BLaER1 treated with 17β-estradiol and CSF1 and Interleukin-3, amounts not matched to agents 10 nM and 100 nM (cell line): ENCODE data around the gene PRR15L.

Experiments used
- H3K27ac ChIP-seq, 11 experiments: shearing (Covaris generic); formaldehyde crosslinking; 2 replicates each; pipeline ENCODE4 v1.8.1; 2022
- H3K27me3 ChIP-seq, 11 experiments: shearing (Covaris generic); formaldehyde crosslinking; 2 replicates each; pipeline ENCODE4 v1.8.1; 2022
- H3K36me3 ChIP-seq, 11 experiments: shearing (Covaris generic); formaldehyde crosslinking; 2 replicates each; pipeline ENCODE4 v1.8.1; 2022
- H3K4me1 ChIP-seq, 10 experiments: shearing (Covaris generic); formaldehyde crosslinking; 2 replicates each; pipeline ENCODE4 v1.8.1; 2022
- H3K4me2 ChIP-seq, 11 experiments: shearing (Covaris generic); formaldehyde crosslinking; 2 replicates each; pipeline ENCODE4 v1.8.1; 2022
- H3K4me3 ChIP-seq, 10 experiments: shearing (Covaris generic); formaldehyde crosslinking; 2 replicates each; pipeline ENCODE4 v1.8.1; 2022
- H3K9ac ChIP-seq, 11 experiments: shearing (Covaris generic); formaldehyde crosslinking; 2 replicates each; pipeline ENCODE4 v1.8.1; 2022
- H3K9me3 ChIP-seq, 11 experiments: shearing (Covaris generic); formaldehyde crosslinking; replicated peaks in 1 of 11; 2 replicates each; pipeline ENCODE4 v1.8.1; 2022
- H4K20me1 ChIP-seq, 11 experiments: shearing (Covaris generic); formaldehyde crosslinking; 2 replicates each; pipeline ENCODE4 v1.8.1; 2022
- Cebpa-rat ChIP-seq, 11 experiments: shearing (Covaris generic); IDR thresholded peaks; 2 replicates each; pipeline ENCODE4 v1.8.1; 2022

PRR15L gene

DNA sequence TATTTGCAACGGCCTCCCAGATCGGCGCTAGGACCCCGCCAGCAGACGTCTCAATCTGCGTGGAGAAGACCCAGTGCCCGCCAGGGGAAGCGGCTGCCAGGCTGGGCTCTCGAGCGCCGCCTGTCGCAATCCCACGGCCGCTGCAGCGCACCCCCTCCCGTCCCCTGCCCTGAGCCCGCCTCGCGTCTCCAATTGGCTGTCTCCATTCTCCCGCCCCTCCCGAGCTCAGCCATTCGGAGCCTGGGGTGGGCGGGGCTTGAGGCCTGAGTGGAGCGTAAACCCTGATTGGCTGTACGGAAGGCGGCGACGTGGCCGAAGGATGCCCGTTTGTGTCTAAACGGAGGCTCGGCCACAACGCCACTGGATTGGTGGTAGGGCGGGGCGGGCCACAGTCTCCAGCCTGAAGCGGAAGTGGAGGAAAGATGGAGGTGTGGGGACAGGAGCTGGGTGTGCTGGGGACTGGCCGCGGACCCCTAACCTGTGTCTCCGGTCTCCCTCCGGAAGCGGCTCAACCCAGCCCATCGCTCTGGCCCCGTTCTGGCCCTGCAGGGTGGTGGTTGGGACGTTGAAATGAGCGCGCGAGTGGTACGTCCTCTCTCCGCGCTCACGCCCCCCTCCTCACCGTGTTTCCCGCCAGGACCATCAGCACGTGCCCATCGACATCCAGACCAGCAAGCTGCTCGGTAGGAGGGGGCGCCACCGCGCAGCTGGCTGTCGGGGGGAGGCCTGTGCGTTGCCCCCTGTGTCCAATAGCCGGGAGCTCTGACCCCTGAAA is 13.2 kb upstream of the PRR15L start, which contains the start of gene CDK5RAP3:
CDK5RAP3 (plus strand) TSS at position 389 of the 775 bp plus-strand sequence; CDS start at position 423, 34 bp downstream.
- Histone ChIP-seq H3K36me3 (peaks cover 24 to 34% (median 27%) of the 10 kb centered on the region in 11 experiments), H3K4me3 (peak within 1 kb of the TSS; percentile 77 to 94 (median 84)), H4K20me1 (no peaks in the 10 kb centered on the region), H3K9ac (peak within 1 kb of the TSS; percentile 81 to 90 (median 86)), H3K4me1 (peaks cover 23 to 46% (median 38%) of the 10 kb centered on the region in 10 experiments), H3K27ac (peak within 1 kb of the TSS; percentile 70 to 93 (median 88)), H3K9me3 (no peaks in the 10 kb centered on the region), H3K4me2 (peak within 1 kb of the TSS; percentile 88 to 99 (median 95)), H3K27me3 (no peaks in the 10 kb centered on the region)
- no peak for TF ChIP-seq Cebpa-rat (IDR thresholded peaks at IDR 0.05)

DNA sequence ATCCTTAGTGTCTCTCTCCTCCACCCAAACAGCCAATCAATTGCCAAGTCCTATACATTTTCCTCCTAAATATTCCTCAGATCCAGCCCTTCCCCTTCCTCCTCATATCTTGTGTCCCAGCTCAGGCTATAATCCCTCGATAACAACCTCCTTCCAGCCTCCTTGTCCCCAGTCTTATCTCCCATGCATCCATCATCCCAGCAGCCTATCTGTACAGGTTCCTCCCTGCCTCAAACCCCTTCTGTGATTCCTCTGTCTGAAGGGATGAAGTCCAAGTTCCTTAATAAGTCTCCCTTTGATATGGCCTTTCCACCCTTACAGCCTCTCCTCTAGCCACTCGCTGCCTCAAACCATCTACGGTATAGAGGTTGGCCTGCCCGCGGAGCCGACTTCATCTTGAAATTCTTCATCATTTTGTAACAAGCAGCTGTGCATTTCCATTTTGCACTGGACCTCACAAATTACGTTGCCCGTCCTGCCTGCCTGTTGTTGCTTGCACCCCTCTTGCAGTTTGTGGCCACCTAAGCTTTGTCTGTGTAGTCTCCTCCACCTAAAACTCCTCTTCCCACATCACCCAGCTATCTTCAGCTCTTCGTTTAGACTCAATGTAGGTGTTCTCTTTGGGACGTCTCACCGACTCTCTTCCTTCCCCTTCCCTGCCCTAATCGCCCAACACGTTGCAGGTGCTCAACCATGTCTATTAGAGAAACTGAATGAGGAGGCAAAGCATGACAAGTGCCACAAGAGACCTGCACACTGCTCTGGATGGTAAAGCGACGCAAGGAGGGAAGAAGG is 12.4 kb upstream of the PRR15L start:
- Histone ChIP-seq H3K27ac (no peak overlapping the region), H3K9ac (peak overlapping the region in 3 of 11 experiments; percentile 34 to 49 (median 48); a peak in 1 of 22 replicates), H3K4me2 (peak overlapping the region; percentile 65 to 97 (median 86)), H3K9me3 (no peaks in the 10 kb centered on the region), H4K20me1 (no peaks in the 10 kb centered on the region), H3K4me3 (peak overlapping the region; percentile 10 to 84 (median 54); a peak in 15 of 20 replicates), H3K36me3 (peaks cover 16 to 26% (median 19%) of the 10 kb centered on the region in 11 experiments), H3K27me3 (no peaks in the 10 kb centered on the region), H3K4me1 (peaks cover 23 to 38% (median 31%) of the 10 kb centered on the region in 10 experiments)
- no peak for TF ChIP-seq Cebpa-rat (IDR thresholded peaks at IDR 0.05)

DNA sequence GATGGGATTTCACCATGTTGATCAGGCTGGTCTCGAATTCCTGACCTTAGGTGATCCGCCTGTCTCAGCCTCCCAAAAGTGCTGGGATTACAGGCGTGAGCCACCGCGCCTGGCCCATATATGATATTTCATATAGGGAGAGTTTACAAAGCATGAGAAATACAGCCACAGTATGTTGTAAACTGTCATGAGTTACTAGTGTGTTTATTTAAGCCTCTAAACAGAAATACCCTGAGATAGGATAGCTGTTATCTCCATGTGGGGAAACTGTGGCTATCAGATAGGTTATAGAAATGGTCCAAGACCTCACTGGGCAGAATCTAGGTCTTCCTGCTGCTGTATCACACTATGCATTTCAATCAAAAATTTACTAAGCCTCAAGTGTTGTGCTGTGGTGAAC is 11.2 kb upstream of the PRR15L start:
- Histone ChIP-seq H3K9me3 (no peaks in the 10 kb centered on the region), H3K9ac (no peak overlapping the region), H3K36me3 (peaks cover 5 to 14% (median 8%) of the 10 kb centered on the region in 11 experiments), H3K27ac (no peak overlapping the region), H3K4me1 (peaks cover 23 to 36% (median 29%) of the 10 kb centered on the region in 10 experiments), H3K27me3 (no peaks in the 10 kb centered on the region), H4K20me1 (no peaks in the 10 kb centered on the region), H3K4me2 (no peak overlapping the region), H3K4me3 (no peak overlapping the region)
- no peak for TF ChIP-seq Cebpa-rat (IDR thresholded peaks at IDR 0.05)

DNA sequence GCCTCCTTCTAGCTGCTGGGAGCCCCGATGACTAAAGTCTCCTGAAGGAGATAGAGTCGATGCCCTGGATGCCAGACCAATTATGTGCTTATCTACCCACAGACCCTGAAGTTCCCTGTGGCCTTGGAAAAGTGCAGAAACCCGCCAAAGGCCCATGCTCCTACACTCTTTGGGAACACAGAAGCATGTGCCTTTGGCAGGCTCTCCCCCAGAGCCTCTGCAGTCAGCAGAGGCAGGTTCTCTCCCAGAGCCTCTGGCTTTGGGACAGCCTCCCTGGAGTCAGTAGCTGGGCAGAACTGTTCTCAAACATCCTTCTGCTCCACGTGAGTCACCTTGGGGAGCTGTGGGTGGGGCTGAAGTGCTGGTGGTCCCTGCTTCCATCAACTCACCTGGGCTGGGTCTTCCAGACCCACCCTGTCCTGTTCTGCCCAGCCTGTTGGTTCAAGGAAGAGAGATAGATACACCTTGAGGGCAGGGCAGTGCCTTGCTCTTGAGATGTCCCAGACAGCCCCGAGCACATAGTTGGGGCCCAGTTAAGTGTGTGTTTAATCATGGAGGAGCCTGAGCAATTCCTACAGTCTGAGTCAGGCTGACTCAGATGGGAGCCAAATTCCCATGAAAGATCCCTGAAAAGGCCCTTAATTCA is 10.0 kb upstream of the PRR15L start:
- Histone ChIP-seq H3K4me2 (no peak overlapping the region), H3K4me1 (peaks cover 18 to 29% (median 24%) of the 10 kb centered on the region in 10 experiments), H3K27me3 (no peaks in the 10 kb centered on the region), H3K27ac (no peak overlapping the region), H4K20me1 (no peaks in the 10 kb centered on the region), H3K9me3 (no peaks in the 10 kb centered on the region), H3K9ac (no peak overlapping the region), H3K36me3 (peaks cover 0 to 5% (median 0%) of the 10 kb centered on the region in 11 experiments; a peak in 3 of 22 replicates), H3K4me3 (no peak overlapping the region)
- no peak for TF ChIP-seq Cebpa-rat (IDR thresholded peaks at IDR 0.05)

DNA sequence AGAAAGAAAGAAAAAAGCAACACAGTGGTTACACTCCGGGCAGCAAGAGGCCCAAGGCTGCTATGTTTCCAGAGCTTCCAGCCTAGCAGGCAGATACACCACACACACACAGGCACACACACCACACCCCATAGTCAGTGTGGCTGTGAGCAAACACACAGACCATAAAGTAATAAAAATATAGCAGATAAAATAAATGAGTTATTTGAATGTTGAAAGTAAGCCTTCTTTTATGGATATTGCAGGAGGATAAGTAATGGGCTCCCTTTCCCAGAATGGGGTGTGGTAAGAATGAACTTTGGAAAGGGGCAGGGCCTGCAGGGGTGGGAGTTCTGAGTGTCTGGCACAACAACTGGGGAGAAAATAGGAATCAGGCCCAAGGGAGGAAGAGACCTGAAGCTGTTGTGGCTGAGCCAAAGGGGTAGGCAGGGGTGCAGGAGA is 8.4 kb upstream of the PRR15L start:
- Histone ChIP-seq H3K27me3 (no peaks in the 10 kb centered on the region), H4K20me1 (no peaks in the 10 kb centered on the region), H3K4me3 (no peak overlapping the region), H3K9me3 (no peaks in the 10 kb centered on the region), H3K4me1 (peaks cover 5 to 13% (median 8%) of the 10 kb centered on the region in 10 experiments), H3K9ac (no peak overlapping the region), H3K27ac (no peak overlapping the region), H3K36me3 (no peaks in the 10 kb centered on the region), H3K4me2 (no peak overlapping the region)
- TF ChIP-seq Cebpa-rat (IDR thresholded peaks at IDR 0.05), result no peak

DNA sequence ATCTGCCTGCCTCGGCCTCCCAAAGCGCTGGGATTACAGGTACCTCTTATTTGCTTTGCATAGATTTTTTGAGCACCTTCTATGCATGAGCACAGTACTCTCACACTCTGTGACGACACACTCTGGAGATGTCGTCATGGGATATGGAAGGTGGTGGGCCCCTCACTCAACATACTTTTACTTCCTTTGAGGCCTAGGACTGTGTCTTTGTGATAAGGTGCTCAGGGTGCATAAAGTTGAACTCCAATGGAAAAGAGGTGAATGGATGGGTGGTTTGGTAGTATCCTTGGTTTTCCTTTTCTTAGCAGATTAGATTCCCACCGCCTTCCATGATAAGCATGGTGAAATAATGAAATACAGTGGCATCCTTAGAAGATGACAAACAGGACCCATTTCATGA is 7.2 kb upstream of the PRR15L start:
- Histone ChIP-seq H3K4me2 (no peak overlapping the region), H3K27me3 (no peaks in the 10 kb centered on the region), H3K4me3 (no peak overlapping the region), H3K36me3 (no peaks in the 10 kb centered on the region), H3K9me3 (no peaks in the 10 kb centered on the region), H4K20me1 (no peaks in the 10 kb centered on the region), H3K27ac (no peak overlapping the region), H3K9ac (no peak overlapping the region), H3K4me1 (peaks cover 0 to 7% (median 2%) of the 10 kb centered on the region in 10 experiments; a peak in 8 of 20 replicates)
- no peak for TF ChIP-seq Cebpa-rat (IDR thresholded peaks at IDR 0.05)

DNA sequence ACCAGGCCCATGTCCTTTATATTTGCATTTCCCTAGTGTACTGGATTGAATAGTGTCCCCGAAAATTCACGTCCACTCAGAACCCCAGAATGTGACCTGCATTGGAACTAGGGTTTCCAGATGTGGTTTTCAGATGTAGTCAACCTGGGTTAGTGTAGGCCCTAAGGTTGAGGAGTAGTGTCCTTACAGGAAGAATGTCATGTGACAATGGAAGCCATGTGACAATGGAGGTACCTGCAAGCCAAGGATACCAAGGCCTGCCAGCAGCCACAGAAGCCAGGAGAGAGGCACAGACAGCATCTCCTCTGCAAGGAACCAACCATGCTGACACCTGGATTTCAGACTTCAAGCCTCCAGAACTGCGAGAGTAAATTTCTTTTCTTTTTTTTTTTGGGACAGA is 5.2 kb upstream of the PRR15L start:
- Histone ChIP-seq H3K27ac (no peak overlapping the region), H3K4me3 (no peak overlapping the region), H3K27me3 (no peaks in the 10 kb centered on the region), H4K20me1 (0 out of 22 replicates have a peak, but pooled peaks cover 0 to 5% (median 0%) of the 10 kb centered on the region in 11 experiments), H3K9me3 (no peaks in the 10 kb centered on the region), H3K4me2 (no peak overlapping the region), H3K36me3 (no peaks in the 10 kb centered on the region), H3K9ac (no peak overlapping the region), H3K4me1 (peaks cover 0 to 16% (median 5%) of the 10 kb centered on the region in 10 experiments; a peak in 13 of 20 replicates)
- no peak for TF ChIP-seq Cebpa-rat (IDR thresholded peaks at IDR 0.05)

DNA sequence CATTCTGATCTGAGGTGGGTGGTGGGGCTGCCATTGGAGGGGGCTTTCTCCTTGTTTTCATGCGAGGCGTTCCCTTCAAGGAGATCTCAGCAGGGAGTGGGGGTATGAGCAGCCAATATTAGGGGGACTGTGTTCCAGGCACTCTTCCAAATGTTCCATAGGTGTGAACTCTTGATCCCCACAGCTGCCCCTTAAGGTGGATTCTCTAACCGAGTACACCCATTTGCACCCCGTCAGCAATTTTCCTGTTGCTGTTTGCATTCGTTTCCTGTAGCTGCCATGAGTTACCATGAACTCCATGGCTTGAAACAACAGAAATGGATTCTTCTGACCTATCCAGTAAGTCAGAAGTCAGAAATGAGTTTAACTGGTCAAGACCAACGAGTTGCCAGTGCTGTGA is 3.7 kb upstream of the PRR15L start:
- H3K9ac ChIP-seq, result no peak overlapping the region
- 0 out of 22 replicates have a peak, but pooled peaks cover 0 to 15% (median 0%) of the 10 kb centered on the region in 11 experiments for H4K20me1 ChIP-seq
- TF ChIP-seq Cebpa-rat (IDR thresholded peaks at IDR 0.05), result no peak

More for the DNA sequence above, 3.7 kb upstream of the PRR15L start:
- no peak overlapping the region for H3K4me2 ChIP-seq
- no peaks in the 10 kb centered on the region for H3K27me3 ChIP-seq
- no peak overlapping the region for H3K4me3 ChIP-seq
- no peaks in the 10 kb centered on the region for H3K36me3 ChIP-seq
- peaks cover 0 to 31% (median 19%) of the 10 kb centered on the region in 10 experiments; a peak in 14 of 20 replicates for H3K4me1 ChIP-seq
- no peaks in the 10 kb centered on the region for H3K9me3 ChIP-seq
- H3K27ac ChIP-seq, result no peak overlapping the region
